ENCODE results near the gene ID4.
"Not testable (repeated sequence)": the region's sequence is repeated elsewhere in the genome, so short reads cannot be mapped to it uniquely, and the experiment has no call there.

The ID4 gene

GRCh38 chr6:19831358-19831757, 5.8 kb upstream of the ID4 start:
- no peak for DNase-seq (ENCODE audit: low read depth in 2 of 2)

GRCh38 chr6:19833947-19834346, 3.2 kb upstream of the ID4 start:
- no peak for DNase-seq (ENCODE audit: low read depth in 2 of 2)

- DNase-seq (ENCODE audit: low read depth in 2 of 2) = no peak
Measured at GRCh38 chr6:19834858-19835257, 2.3 kb upstream of the ID4 start.

- DNase-seq (ENCODE audit: low read depth in 2 of 2) = no peak
Measured at GRCh38 chr6:19835605-19836004, 1.6 kb upstream of the ID4 start.

- DNase-seq (ENCODE audit: low read depth in 2 of 2) = no peak
Measured at GRCh38 chr6:19837511-19838441, 606 bp downstream of the ID4 start.

GRCh38 chr6:19838442-19839236, 1.5 kb downstream of the ID4 start:
- DNase-seq (ENCODE audit: low read depth in 2 of 2) = no peak

GRCh38 chr6:19839237-19839546, 2.0 kb downstream of the ID4 start:
- no peak for DNase-seq (ENCODE audit: low read depth in 2 of 2)

- no peak for DNase-seq (ENCODE audit: low read depth in 2 of 2)
Measured at GRCh38 chr6:19839788-19840187, 2.6 kb downstream of the ID4 start.

- DNase-seq (ENCODE audit: low read depth in 2 of 2) = no peak
Measured at GRCh38 chr6:19841181-19841580, 4.0 kb downstream of the ID4 start.

GRCh38 chr6:19842030-19842615, 5.0 kb downstream of the ID4 start:
- DNase-seq (ENCODE audit: low read depth in 2 of 2) = no peak

GRCh38 chr6:19844689-19845088, 7.5 kb downstream of the ID4 start:
- no peak for DNase-seq (ENCODE audit: low read depth in 2 of 2)

GRCh38 chr6:19845266-19846041, 8.3 kb downstream of the ID4 start:
- DNase-seq (ENCODE audit: low read depth in 2 of 2) = no peak

GRCh38 chr6:19848465-19849029, 11.4 kb downstream of the ID4 start:
- DNase-seq (ENCODE audit: low read depth in 2 of 2) = no peak

- no peak for DNase-seq (ENCODE audit: low read depth in 2 of 2)
Measured at GRCh38 chr6:19849196-19849595, 12.0 kb downstream of the ID4 start.

GRCh38 chr6:19849755-19850154, 12.6 kb downstream of the ID4 start:
- DNase-seq (ENCODE audit: low read depth in 2 of 2) = no peak

- no peak for DNase-seq (ENCODE audit: low read depth in 2 of 2)
Measured at GRCh38 chr6:19851241-19852089, 14.3 kb downstream of the ID4 start.

GRCh38 chr6:19852090-19852457, 14.9 kb downstream of the ID4 start:
- DNase-seq (ENCODE audit: low read depth in 2 of 2) = no peak

- DNase-seq (ENCODE audit: low read depth in 2 of 2) = no peak
Measured at GRCh38 chr6:19852927-19853326, 15.8 kb downstream of the ID4 start.

- DNase-seq (ENCODE audit: low read depth in 2 of 2) = not testable (repeated sequence)
Measured at GRCh38 chr6:19854421-19855015, 17.3 kb downstream of the ID4 start.

GRCh38 chr6:19855536-19855935, 18.4 kb downstream of the ID4 start:
- DNase-seq (ENCODE audit: low read depth in 2 of 2) = no peak

Data from stimulated activated CD4-positive, alpha-beta T cell treated with anti-CD3 and anti-CD28 coated beads, Interleukin-15, amount 100 ng/mL, for 48 hours (primary cell).